Right lobe of liver (tissue), 6 donors: ENCODE data around the gene NECTIN4. TPM values are rescaled to one million over a fixed set of nuclear protein-coding genes. Genes with fewer than 3 reads are reported as not detected.

Experiments
- ATAC-seq, 4 donors: fragments of 200-7000 bp; cut with Tn5 transposase; one replicate each; pipeline ENCODE4 v1.9.1; 2020; ENCODE audit warnings: mild to moderate bottlenecking in 4 of 4, moderate library complexity in 4 of 4
- DNase-seq, 3 donors: peaks; one replicate each; pipeline ENCODE4 v3.0.0-alpha.2; 2020
- H3K27ac ChIP-seq, 3 donors: fragments of 200-600 bp; one replicate each; pipeline ENCODE4 v1.8.0; 2022
- H3K27me3 ChIP-seq, 2 donors: fragments of 200-600 bp; one replicate each; pipeline ENCODE4 v1.8.0; 2022
- H3K36me3 ChIP-seq, 4 donors: fragments of 200-600 bp; sonication (generic) in 1 of 4; one replicate each; pipeline versions ENCODE4 v1.5.1 to v1.8.0; 2017 to 2022; ENCODE audit warnings: control low read depth in 1 of 4
- H3K4me1 ChIP-seq, 4 donors: fragments of 200-600 bp; sonication (generic) in 1 of 4; one replicate each; pipeline versions ENCODE4 v1.5.1 to v1.8.0; 2017 to 2022; ENCODE audit warnings: control low read depth in 1 of 4
- H3K4me3 ChIP-seq, 3 donors: fragments of 200-600 bp; one replicate each; pipeline ENCODE4 v1.8.0; 2022
- H3K9me3 ChIP-seq, 4 donors: fragments of 200-600 bp; sonication (generic) in 1 of 4; one replicate each; pipeline versions ENCODE4 v1.5.1 to v1.8.0; 2017 to 2022; ENCODE audit warnings: control low read depth in 1 of 4
- POLR2A ChIP-seq: fragments of 450-650 bp; IDR thresholded peaks from one replicate; pipeline ENCODE4 v1.6.1; 2017; ENCODE audit warnings: antibody characterized with exemption, mild to moderate bottlenecking
- WGBS: methylation state at CpG from one replicate; pipeline ENCODE4 v1.1.6; 2018; ENCODE audit warnings: low coverage, low lambda C conversion rate; ENCODE audit not compliant: insufficient coverage; ENCODE audit errors: missing lambda C conversion rate; 5-methylcytosine and 5-hydroxymethylcytosine counted together
- intact Hi-C, 2 donors: fragments of 100-400 bp; cut with DNase I; formaldehyde crosslinking; loops; one replicate each; pipeline versions ENCODE4 v1.11.2 to v1.14.1; 2022
- total RNA-seq, 6 experiments: library from RNA; depleted of rRNA in 2 of 6; stranded (reverse); fragments of >200 nt in 2 of 6; fragmentation: NEBNext Ultra II Directional in 3 of 6; extraction: Animal tissue kit (Norgen Biotek cat#: 25700) in 3 of 6; gene quantifications; one replicate each; pipeline versions ENCODE4 v1.1.0 to v1.2.4, GENCODE V29; 2016 to 2023
- TF ChIP-seq, protein P1 (sequence below), 4 donors: fragments of 200-600 bp in 3 of 4; fragments of 450-650 bp in 1 of 4; IDR thresholded peaks; one replicate each; pipeline versions ENCODE4 v1.5.1 to v1.8.0; 2016 to 2022; ENCODE audit warnings: antibody characterized with exemption in 4 of 4, mild to moderate bottlenecking in 2 of 4
- donor health status: DM: no; HTN: yes; CAD: no.
- donor health status: DM: no; HTN: no; CAD: no.
- donor health status: DM: no; HTN: no; CAD: no.
- donor health status: DM: no; HTN: yes; CAD: no.
- donor health status: DM: no; HTN: yes; CAD: no.

The NECTIN4 gene
- total RNA-seq, 6 experiments from 2014 or later: not detected

DNA sequence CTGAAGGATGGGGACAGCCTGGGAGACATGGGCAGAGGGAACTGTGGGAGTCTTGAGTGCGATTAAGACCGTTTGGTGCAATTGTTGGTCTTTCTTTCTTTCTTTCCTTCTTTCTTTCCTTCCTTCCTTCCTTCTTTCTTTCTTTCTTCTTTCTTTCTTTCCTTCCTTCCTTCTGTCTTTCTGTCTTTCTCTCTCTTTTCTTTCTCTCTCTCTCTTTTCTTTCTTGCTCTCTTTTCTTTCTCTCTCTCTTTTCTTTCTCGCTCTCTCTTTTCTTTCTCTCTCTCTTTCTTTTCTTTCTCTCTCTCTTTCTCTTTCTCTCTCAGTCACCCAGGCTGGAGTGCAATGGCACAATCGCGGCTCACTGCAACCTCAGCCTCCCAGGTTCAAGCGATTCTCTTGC is 5.9 kb upstream of the NECTIN4 start:
- Histone ChIP-seq H3K4me3 (no peak overlapping the region), H3K36me3 (peaks cover 0 to 5% (median 2%) of the 10 kb centered on the region in 4 donors), H3K9me3 (no peaks in the 10 kb centered on the region), H3K4me1 (peaks cover 0 to 11% (median 2%) of the 10 kb centered on the region in 4 donors), H3K27ac (no peak overlapping the region), H3K27me3 (no peaks in the 10 kb centered on the region)
- TF ChIP-seq, protein P1, sequence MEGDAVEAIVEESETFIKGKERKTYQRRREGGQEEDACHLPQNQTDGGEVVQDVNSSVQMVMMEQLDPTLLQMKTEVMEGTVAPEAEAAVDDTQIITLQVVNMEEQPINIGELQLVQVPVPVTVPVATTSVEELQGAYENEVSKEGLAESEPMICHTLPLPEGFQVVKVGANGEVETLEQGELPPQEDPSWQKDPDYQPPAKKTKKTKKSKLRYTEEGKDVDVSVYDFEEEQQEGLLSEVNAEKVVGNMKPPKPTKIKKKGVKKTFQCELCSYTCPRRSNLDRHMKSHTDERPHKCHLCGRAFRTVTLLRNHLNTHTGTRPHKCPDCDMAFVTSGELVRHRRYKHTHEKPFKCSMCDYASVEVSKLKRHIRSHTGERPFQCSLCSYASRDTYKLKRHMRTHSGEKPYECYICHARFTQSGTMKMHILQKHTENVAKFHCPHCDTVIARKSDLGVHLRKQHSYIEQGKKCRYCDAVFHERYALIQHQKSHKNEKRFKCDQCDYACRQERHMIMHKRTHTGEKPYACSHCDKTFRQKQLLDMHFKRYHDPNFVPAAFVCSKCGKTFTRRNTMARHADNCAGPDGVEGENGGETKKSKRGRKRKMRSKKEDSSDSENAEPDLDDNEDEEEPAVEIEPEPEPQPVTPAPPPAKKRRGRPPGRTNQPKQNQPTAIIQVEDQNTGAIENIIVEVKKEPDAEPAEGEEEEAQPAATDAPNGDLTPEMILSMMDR (IDR thresholded peaks at IDR 0.05): no peak
- no peak for TF ChIP-seq POLR2A
- DNase-seq (no peak), ATAC-seq (no peak)
- 79% methylated on average over 6 of the region's 6 CpGs for WGBS
- intact Hi-C loops: loop anchor here in 1 of 2 donors (5.0 kb wide), 1 partner anchor 103 kb away; no protein-coding TSS in a partner anchor

DNA sequence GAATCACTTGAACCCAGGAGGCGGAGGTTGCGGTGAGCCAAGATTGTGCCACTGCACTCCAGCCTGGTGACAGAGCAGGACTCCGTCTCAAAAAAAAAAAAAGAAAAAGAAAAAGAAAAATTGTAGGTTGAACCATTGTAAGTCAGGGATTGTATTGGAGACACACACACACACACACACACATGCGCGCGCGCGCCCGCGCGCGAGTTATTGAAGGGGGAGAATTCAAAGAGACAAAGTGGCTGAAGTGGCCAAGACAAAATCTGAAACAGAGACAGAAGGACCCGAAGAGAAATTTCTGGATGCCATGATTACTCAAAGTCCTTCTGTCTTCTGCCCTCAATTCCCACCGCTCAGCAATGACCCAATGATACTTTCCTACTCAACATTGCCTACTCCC is 5.1 kb upstream of the NECTIN4 start:
- DNase-seq (no peak), ATAC-seq (no peak)
- WGBS: 96% methylated on average over 12 of the region's 14 CpGs
- no peaks in the 10 kb centered on the region for H3K9me3 ChIP-seq
- no peaks in the 10 kb centered on the region for H3K36me3 ChIP-seq
- no peak overlapping the region for H3K4me3 ChIP-seq
- intact Hi-C loops: no loop called here
- no peak overlapping the region for H3K27ac ChIP-seq
- TF ChIP-seq, protein P1 (IDR thresholded peaks at IDR 0.05): no peak
- TF ChIP-seq POLR2A: no peak
- H3K27me3 ChIP-seq: no peaks in the 10 kb centered on the region
- peaks cover 0 to 11% (median 2%) of the 10 kb centered on the region in 4 donors for H3K4me1 ChIP-seq

DNA sequence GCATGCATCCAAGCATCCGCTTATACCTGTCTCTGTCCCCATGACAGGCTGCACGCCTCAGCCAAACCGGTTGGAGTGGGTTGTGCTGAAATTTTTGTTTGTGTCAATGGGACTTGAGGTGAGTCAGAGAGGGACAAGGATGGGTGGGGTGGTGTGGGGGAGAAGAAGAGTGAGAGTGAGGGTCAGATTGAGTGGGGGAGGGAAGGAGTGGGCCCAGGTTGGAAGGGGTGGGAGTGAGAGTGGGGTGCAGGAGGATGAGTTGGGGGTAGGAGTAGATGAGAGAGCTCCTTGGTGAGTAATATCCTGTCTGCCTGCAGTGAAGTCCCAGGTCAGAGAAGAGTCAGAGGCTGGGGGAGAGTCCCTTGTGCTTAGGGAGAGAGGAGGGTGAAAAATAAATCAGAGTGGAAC is 3.3 kb upstream of the NECTIN4 start:
- WGBS: 75% methylated on average over 2 of the region's 3 CpGs
- peaks cover 0 to 4% (median under 1%) of the 10 kb centered on the region in 4 donors for H3K4me1 ChIP-seq
- H3K9me3 ChIP-seq: no peaks in the 10 kb centered on the region
- no peaks in the 10 kb centered on the region for H3K27me3 ChIP-seq
- intact Hi-C loops: no loop called here
- ATAC-seq (no peak), DNase-seq (no peak)
- no peaks in the 10 kb centered on the region for H3K36me3 ChIP-seq
- no peak for TF ChIP-seq POLR2A
- TF ChIP-seq, protein P1 (IDR thresholded peaks at IDR 0.05): no peak
- H3K27ac ChIP-seq: no peak overlapping the region
- H3K4me3 ChIP-seq: no peak overlapping the region

DNA sequence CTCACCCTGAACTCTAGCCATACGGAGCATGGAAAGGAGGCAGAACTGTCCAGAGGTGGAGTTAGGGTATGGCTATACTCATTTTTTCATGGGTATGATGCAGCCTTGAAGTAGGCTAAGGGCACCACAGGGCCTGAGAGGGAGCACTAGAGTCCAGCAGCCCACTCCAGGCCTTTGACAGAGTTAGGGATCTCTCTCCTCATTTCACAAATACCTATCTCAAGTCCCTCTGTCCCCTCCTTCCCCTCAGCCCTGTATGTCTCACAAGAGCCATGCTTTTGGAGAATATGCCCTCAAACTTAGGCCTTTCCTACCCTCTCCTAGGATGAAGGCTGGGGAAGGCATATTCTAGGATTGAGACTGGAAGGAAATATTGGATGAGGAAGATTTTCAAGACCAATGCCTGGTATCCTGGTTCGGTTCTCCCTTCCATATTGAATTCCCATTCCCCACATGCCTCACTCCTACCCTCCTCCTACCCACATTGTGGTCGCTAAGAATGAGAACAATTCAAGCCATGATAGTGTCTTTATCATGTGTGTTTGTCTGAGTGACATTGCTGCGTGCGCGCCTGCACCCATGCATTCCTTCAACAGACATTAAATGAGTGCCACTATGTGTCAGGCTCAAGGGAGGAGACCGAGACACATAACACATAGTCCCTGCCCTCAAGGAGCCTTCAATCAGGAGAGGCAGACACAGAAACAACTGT is 2.6 kb upstream of the NECTIN4 start:
- H3K27me3 ChIP-seq: no peaks in the 10 kb centered on the region
- TF ChIP-seq POLR2A: no peak
- TF ChIP-seq, protein P1 (IDR thresholded peaks at IDR 0.05): no peak
- intact Hi-C loops: no loop called here
- H3K4me3 ChIP-seq: no peak overlapping the region
- no peaks in the 10 kb centered on the region for H3K9me3 ChIP-seq
- ATAC-seq (no peak), DNase-seq (no peak)
- WGBS: 97% methylated on average over 4 of the region's 7 CpGs
- no peak overlapping the region for H3K27ac ChIP-seq
- H3K4me1 ChIP-seq: no peaks in the 10 kb centered on the region
- no peaks in the 10 kb centered on the region for H3K36me3 ChIP-seq
